Activated CD4-positive, CD25-positive, alpha-beta regulatory T cell treated with anti-CD3 and anti-CD28 coated beads, Interleukin-2, amount 50 U/mL, for 72 hours (primary cell): ENCODE results near the gene SOD3.

Experiments
- DNase-seq: peaks from one replicate; pipeline ENCODE4 v3.0.0; 2021

SOD3 gene

GRCh38 chr4:24806206-24806990 is 11.0 kb downstream of the SOD3 start:
- no peak for DNase-seq

- DNase-seq, result no peak
Measured at GRCh38 chr4:24807611-24808010, 12.2 kb downstream of the SOD3 start.

GRCh38 chr4:24808261-24808660 is 12.9 kb downstream of the SOD3 start:
- no peak for DNase-seq

GRCh38 chr4:24808955-24809354 is 13.6 kb downstream of the SOD3 start:
- DNase-seq, result no peak

- no peak for DNase-seq
Measured at GRCh38 chr4:24809376-24809775, 14.0 kb downstream of the SOD3 start.

GRCh38 chr4:24809815-24810405 is 14.5 kb downstream of the SOD3 start:
- no peak for DNase-seq

- no peak for DNase-seq
Measured at GRCh38 chr4:24810871-24811631, 15.7 kb downstream of the SOD3 start.

- DNase-seq, result no peak
Measured at GRCh38 chr4:24813732-24814131, 18.4 kb downstream of the SOD3 start.

- DNase-seq, result no peak
Measured at GRCh38 chr4:24816797-24817196, 21.4 kb downstream of the SOD3 start.

- no peak for DNase-seq
Measured at GRCh38 chr4:24820541-24820940, 25.2 kb downstream of the SOD3 start.

- DNase-seq, result no peak
Measured at GRCh38 chr4:24824720-24825119, 29.3 kb downstream of the SOD3 start.

GRCh38 chr4:24831637-24832036 is 36.3 kb downstream of the SOD3 start:
- no peak for DNase-seq

GRCh38 chr4:24835696-24836095 is 40.3 kb downstream of the SOD3 start:
- no peak for DNase-seq

- no peak for DNase-seq
Measured at GRCh38 chr4:24836661-24837242, 41.4 kb downstream of the SOD3 start.

- DNase-seq, result no peak
Measured at GRCh38 chr4:24837336-24837735, 42.0 kb downstream of the SOD3 start.

- no peak for DNase-seq
Measured at GRCh38 chr4:24837781-24838180, 42.4 kb downstream of the SOD3 start.

GRCh38 chr4:24840362-24840761 is 45.0 kb downstream of the SOD3 start:
- no peak for DNase-seq

GRCh38 chr4:24840826-24841543 is 45.6 kb downstream of the SOD3 start:
- no peak for DNase-seq

GRCh38 chr4:24842356-24842755 is 47.0 kb downstream of the SOD3 start:
- DNase-seq, result no peak

GRCh38 chr4:24843096-24843495 is 47.7 kb downstream of the SOD3 start:
- no peak for DNase-seq

- no peak for DNase-seq
Measured at GRCh38 chr4:24845132-24845531, 49.8 kb downstream of the SOD3 start.

GRCh38 chr4:24845902-24846301 is 50.5 kb downstream of the SOD3 start:
- no peak for DNase-seq

GRCh38 chr4:24846716-24847115 is 51.3 kb downstream of the SOD3 start:
- DNase-seq, result no peak
